ENCODE results near the gene GLTP.

The GLTP gene

DNA sequence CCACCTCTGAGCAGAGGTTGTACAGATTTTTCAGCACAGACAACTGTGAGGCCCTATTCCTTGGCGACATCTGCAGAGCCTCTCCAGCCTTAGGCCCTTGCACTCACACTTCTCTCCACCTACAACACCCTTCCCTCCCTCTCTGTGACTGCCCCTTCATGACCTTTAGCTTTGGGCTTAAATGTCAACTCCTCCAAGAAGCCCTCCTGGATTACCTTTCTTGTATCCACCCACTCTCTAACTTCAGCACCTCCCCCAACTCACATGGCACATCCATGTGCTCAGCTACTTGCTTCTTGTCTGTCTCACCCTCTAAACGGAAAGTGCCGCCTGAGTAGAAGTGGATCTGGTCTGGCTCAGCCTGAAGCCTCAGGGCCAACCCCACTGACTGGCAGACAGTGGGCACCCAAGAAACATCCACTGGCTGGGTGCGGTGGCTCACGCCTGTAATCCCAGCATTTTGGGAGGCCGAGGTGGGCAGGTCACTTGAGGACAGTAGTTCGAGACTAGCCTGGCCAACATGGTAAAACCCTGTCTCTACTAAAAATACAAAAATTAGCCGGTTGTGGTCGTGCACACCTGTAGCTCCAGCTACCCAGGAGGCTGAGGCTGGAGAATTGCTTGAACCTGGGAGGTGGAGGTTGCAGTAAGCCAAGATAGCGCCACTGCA lies 69.3 kb downstream of the GLTP start:
- Histone ChIP-seq H3K9me3 (ENCODE audit: insufficient read depth, low read length) (no peaks in the 10 kb centered on the region), H3K36me3 (ENCODE audit: low read length) (no peaks in the 10 kb centered on the region), H3K4me3 (ENCODE audit: insufficient read depth, low read length, poor library complexity, severe bottlenecking) (no peak overlapping the region), H3F3A (ENCODE audit: insufficient read depth) (no peaks in the 10 kb centered on the region), H3K9me2 (replicated peaks; ENCODE audit: insufficient read depth, low read length) (no peaks in the 10 kb centered on the region), H4K20me1 (ENCODE audit: low read depth, low read length) (no peaks in the 10 kb centered on the region), H3K4me2 (ENCODE audit: low read depth, low read length, poor library complexity, severe bottlenecking) (no peak overlapping the region), H2AFZ (ENCODE audit: low read depth, low read length, severe bottlenecking) (no peak overlapping the region), H3K27ac (ENCODE audit: low read depth, low read length) (no peak overlapping the region), H3K9ac (ENCODE audit: low read length) (no peak overlapping the region), H3K79me2 (ENCODE audit: insufficient read depth, low read length) (no peaks in the 10 kb centered on the region), H3K27me3 (ENCODE audit: low read length) (no peaks in the 10 kb centered on the region)
- TF ChIP-seq, protein P1, sequence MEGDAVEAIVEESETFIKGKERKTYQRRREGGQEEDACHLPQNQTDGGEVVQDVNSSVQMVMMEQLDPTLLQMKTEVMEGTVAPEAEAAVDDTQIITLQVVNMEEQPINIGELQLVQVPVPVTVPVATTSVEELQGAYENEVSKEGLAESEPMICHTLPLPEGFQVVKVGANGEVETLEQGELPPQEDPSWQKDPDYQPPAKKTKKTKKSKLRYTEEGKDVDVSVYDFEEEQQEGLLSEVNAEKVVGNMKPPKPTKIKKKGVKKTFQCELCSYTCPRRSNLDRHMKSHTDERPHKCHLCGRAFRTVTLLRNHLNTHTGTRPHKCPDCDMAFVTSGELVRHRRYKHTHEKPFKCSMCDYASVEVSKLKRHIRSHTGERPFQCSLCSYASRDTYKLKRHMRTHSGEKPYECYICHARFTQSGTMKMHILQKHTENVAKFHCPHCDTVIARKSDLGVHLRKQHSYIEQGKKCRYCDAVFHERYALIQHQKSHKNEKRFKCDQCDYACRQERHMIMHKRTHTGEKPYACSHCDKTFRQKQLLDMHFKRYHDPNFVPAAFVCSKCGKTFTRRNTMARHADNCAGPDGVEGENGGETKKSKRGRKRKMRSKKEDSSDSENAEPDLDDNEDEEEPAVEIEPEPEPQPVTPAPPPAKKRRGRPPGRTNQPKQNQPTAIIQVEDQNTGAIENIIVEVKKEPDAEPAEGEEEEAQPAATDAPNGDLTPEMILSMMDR (IDR thresholded peaks at IDR 0.05; ENCODE audit: insufficient read depth, low read length, poor library complexity, severe bottlenecking) = no peak
- no peak for TF ChIP-seq EZH2phosphoT487 (conservative IDR thresholded peaks at IDR 0.05; ENCODE audit: low read length)

DNA sequence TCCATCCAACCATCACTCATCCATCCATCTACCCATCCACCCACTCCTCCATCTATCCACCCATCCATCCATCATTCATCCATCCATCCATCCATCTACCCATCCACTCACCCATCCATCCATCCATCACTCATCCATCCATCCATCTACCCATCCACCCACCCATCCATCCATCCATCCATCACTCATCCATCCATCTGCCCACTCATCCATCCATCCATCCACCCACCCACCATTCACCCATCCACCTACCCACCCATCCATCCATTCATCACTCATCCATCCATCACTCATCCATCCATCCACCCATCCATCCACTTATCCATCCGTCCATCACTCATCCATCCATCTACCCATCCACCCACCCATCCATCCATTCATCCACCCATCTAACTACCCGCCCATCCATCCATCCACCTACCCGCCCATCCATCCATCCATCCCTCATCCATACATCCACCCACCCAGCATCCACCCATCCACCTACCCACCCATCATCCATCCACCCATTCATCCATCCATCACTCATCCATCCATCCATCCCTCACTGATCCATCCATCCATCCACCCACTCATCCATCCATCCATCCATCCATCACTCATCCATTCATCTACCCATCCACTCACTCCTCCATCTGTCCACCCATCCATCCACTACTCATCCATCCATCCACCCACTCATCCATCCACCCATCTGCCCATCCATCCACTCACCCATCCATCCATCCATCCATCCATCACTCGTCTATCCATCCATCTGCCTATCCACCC lies 71.3 kb downstream of the GLTP start:
- Histone ChIP-seq H3K79me2 (ENCODE audit: insufficient read depth, low read length) (no peaks in the 10 kb centered on the region), H3K27ac (ENCODE audit: low read depth, low read length) (no peak overlapping the region), H3K36me3 (ENCODE audit: low read length) (no peaks in the 10 kb centered on the region), H2AFZ (ENCODE audit: low read depth, low read length, severe bottlenecking) (no peak overlapping the region), H4K20me1 (ENCODE audit: low read depth, low read length) (no peaks in the 10 kb centered on the region), H3K27me3 (ENCODE audit: low read length) (no peaks in the 10 kb centered on the region), H3K9me3 (ENCODE audit: insufficient read depth, low read length) (no peaks in the 10 kb centered on the region), H3K9ac (ENCODE audit: low read length) (no peak overlapping the region), H3K4me2 (ENCODE audit: low read depth, low read length, poor library complexity, severe bottlenecking) (no peak overlapping the region), H3K9me2 (replicated peaks; ENCODE audit: insufficient read depth, low read length) (no peaks in the 10 kb centered on the region), H3F3A (ENCODE audit: insufficient read depth) (no peaks in the 10 kb centered on the region), H3K4me3 (ENCODE audit: insufficient read depth, low read length, poor library complexity, severe bottlenecking) (no peak overlapping the region)
- TF ChIP-seq, protein P1 (IDR thresholded peaks at IDR 0.05; ENCODE audit: insufficient read depth, low read length, poor library complexity, severe bottlenecking) = no peak
- TF ChIP-seq EZH2phosphoT487 (conservative IDR thresholded peaks at IDR 0.05; ENCODE audit: low read length) = no peak

DNA sequence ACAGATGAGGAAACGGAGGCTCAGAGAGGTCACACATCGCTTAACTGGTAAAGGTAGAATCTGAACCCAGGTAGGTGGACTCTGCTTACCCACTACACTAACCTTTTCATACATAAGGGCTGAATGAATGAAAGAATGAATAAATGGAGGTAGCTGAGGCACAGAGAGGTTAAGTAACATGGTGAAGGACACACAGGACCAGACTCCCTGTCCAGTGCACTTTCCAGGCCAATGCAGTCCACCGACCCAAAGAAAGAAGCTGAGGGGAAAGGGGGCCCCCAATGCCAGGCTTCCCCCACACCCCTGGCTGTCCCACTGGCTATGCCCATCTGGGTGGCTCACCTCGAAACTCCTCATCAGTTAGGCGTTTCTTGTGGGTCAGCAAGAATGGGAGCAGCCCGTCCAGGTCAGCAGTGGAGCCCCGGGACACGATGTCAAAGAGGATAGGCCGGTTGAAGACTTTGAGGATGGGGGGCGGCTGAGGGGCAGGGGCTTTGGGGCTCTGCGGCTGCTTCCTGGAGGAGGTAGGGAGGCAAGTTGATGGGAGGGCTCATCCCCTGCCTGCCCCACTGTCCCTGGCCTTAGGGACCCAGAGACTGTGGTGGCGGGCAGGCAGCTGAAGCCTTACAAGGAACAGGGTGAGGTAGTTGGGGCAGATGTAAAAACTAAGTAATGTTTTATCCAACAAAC lies 72.2 kb downstream of the GLTP start:
- Histone ChIP-seq H3K36me3 (ENCODE audit: low read length) (no peaks in the 10 kb centered on the region), H3F3A (ENCODE audit: insufficient read depth) (no peaks in the 10 kb centered on the region), H2AFZ (ENCODE audit: low read depth, low read length, severe bottlenecking) (no peak overlapping the region), H3K4me3 (ENCODE audit: insufficient read depth, low read length, poor library complexity, severe bottlenecking) (no peak overlapping the region), H3K27me3 (ENCODE audit: low read length) (no peaks in the 10 kb centered on the region), H3K79me2 (ENCODE audit: insufficient read depth, low read length) (no peaks in the 10 kb centered on the region), H3K9me2 (replicated peaks; ENCODE audit: insufficient read depth, low read length) (no peaks in the 10 kb centered on the region), H3K4me2 (ENCODE audit: low read depth, low read length, poor library complexity, severe bottlenecking) (no peak overlapping the region), H3K9ac (ENCODE audit: low read length) (no peak overlapping the region), H3K27ac (ENCODE audit: low read depth, low read length) (no peak overlapping the region), H4K20me1 (ENCODE audit: low read depth, low read length) (no peaks in the 10 kb centered on the region), H3K9me3 (ENCODE audit: insufficient read depth, low read length) (no peaks in the 10 kb centered on the region)
- TF ChIP-seq, protein P1 (IDR thresholded peaks at IDR 0.05; ENCODE audit: insufficient read depth, low read length, poor library complexity, severe bottlenecking) = no peak
- no peak for TF ChIP-seq EZH2phosphoT487 (conservative IDR thresholded peaks at IDR 0.05; ENCODE audit: low read length)
